Cardiac fibroblast (primary cell): ENCODE results near the gene PPP6R2.

Experiments
- DNase-seq, 2 donors: peaks; one replicate each; pipeline versions ENCODE4 v3.0.0 to v3.0.0-alpha.2; 2010; ENCODE audit warnings: low read depth in 2 of 2
- H3K4me3 ChIP-seq, 2 donors: replicated peaks in 1 of 2; 1 replicate in 1 of 2; 2 replicates in 1 of 2; pipeline ENCODE4 v1.5.1; 2011; ENCODE audit warnings: low read depth in 2 of 2, low read length in 2 of 2, mild to moderate bottlenecking in 2 of 2, moderate library complexity in 1 of 2
- TF ChIP-seq, protein P1 (sequence below): IDR thresholded peaks from one replicate; pipeline ENCODE4 v1.5.1; 2011; ENCODE audit warnings: low read depth, mild to moderate bottlenecking, low read length, inconsistent platforms

The PPP6R2 gene

GRCh38 chr22:50348058-50348457 lies 4.9 kb downstream of the PPP6R2 start:
- TF ChIP-seq, protein P1, sequence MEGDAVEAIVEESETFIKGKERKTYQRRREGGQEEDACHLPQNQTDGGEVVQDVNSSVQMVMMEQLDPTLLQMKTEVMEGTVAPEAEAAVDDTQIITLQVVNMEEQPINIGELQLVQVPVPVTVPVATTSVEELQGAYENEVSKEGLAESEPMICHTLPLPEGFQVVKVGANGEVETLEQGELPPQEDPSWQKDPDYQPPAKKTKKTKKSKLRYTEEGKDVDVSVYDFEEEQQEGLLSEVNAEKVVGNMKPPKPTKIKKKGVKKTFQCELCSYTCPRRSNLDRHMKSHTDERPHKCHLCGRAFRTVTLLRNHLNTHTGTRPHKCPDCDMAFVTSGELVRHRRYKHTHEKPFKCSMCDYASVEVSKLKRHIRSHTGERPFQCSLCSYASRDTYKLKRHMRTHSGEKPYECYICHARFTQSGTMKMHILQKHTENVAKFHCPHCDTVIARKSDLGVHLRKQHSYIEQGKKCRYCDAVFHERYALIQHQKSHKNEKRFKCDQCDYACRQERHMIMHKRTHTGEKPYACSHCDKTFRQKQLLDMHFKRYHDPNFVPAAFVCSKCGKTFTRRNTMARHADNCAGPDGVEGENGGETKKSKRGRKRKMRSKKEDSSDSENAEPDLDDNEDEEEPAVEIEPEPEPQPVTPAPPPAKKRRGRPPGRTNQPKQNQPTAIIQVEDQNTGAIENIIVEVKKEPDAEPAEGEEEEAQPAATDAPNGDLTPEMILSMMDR = no peak
- no peak overlapping the region for H3K4me3 ChIP-seq
- DNase-seq = no peak

DNA sequence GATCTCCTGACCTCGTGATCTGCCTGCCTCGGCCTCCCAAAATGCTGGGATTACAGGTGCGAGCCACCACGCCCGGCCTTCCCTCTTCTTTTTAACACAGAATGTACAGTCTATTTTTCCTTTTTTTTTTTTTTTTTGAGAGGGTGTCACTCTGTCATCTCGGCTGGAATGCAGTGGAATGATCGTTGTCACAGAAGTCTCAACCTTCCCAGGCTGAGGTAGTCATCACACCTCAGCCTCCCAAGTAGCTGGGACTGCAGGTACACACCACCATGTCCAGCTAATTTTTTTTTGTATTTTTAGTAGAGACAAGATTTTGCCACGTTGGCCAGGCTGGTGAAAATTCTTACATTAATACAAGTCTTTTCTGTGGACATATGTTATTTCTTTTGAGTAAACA lies 13.1 kb downstream of the PPP6R2 start:
- TF ChIP-seq, protein P1 = no peak
- H3K4me3 ChIP-seq = no peak overlapping the region
- no peak for DNase-seq

- TF ChIP-seq, protein P1 = no peak
- no peak overlapping the region for H3K4me3 ChIP-seq
- no peak for DNase-seq
Observed at GRCh38 chr22:50357222-50357621, 14.1 kb downstream of the PPP6R2 start.

DNA sequence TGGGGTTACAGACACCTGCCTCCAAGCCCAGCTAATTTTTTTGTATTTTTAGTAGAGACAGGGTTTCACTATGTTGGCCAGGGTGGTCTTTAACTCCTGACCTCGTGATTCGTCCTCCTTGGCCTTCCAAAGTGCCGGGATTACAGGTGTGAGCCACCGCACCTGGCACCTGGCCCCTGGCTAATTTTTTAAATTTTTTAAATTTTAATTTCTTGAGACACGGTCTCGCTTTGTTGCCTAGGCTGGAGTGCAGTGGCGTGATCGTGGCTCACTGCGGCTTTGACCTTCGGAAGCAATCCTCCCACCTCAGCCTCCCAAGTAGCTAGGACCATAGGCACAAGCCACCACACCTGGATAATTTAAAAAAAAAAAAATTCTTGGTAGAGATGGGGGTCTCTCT lies 14.6 kb downstream of the PPP6R2 start:
- TF ChIP-seq, protein P1 = no peak

GRCh38 chr22:50360578-50360977 lies 17.5 kb downstream of the PPP6R2 start:
- no peak overlapping the region for H3K4me3 ChIP-seq
- TF ChIP-seq, protein P1 = no peak
- no peak for DNase-seq

More for the DNA sequence above, 14.6 kb downstream of the PPP6R2 start:
- H3K4me3 ChIP-seq = no peak overlapping the region
- no peak for DNase-seq

DNA sequence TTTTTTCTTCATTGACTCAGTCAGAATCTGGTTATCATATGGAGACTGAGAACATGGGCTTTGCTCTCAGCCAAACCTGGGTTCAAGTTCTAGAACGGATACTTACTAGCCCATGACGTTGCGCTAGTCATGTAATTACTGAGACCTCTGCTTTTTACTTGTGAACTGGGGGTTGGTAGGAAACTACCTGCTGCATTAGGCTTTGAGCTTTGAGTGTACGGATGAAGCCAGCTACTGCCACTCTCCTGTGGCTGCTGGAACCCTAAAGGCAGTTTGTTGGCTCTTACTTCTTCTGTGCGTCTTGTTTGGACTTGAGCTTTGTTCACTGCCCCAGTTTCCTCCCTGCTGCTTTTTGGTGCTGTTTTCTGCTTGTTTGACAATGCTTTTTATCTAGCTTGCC lies 18.1 kb downstream of the PPP6R2 start:
- no peak overlapping the region for H3K4me3 ChIP-seq
- TF ChIP-seq, protein P1 = no peak
- no peak for DNase-seq

DNA sequence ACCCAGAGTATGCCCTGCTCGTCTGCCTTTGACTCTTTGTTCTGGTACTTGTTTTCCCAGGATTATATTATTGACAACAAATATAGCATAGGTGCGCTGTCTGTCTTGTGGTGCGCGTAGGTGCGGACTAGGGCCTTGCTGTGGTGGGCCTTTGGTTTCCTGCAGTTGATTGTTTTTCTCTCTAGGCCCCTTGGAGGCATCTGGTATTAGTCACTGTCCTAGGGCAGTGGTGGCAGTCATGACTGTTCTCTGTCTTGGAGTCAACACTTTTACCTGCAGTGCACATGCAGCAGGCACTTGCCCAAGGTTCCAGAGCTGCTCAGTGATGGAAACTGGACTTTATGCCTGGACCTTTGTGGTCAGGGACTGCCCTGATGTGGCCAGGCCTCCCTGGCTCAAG lies 18.6 kb downstream of the PPP6R2 start:
- DNase-seq = no peak
- TF ChIP-seq, protein P1 = no peak
- H3K4me3 ChIP-seq = no peak overlapping the region
